MM.1S (cell line): ENCODE measurements around the gene SCYL2.
"Not testable (repeated sequence)": the region's sequence is repeated elsewhere in the genome, so short reads cannot be mapped to it uniquely, and the experiment has no call there.

ENCODE experiments used
- CTCF ChIP-seq: fragments of 300-600 bp; sonication (generic); IDR thresholded peaks from 2 replicates; pipeline ENCODE4 v1.5.1; 2016; ENCODE audit warnings: antibody characterized with exemption, low read length, mixed read lengths
- EZH2phosphoT487 ChIP-seq: fragments of 300-600 bp; sonication (generic); IDR thresholded peaks from 2 replicates; pipeline ENCODE4 v1.6.1; 2018; ENCODE audit warnings: antibody characterized with exemption, low read length

DNA sequence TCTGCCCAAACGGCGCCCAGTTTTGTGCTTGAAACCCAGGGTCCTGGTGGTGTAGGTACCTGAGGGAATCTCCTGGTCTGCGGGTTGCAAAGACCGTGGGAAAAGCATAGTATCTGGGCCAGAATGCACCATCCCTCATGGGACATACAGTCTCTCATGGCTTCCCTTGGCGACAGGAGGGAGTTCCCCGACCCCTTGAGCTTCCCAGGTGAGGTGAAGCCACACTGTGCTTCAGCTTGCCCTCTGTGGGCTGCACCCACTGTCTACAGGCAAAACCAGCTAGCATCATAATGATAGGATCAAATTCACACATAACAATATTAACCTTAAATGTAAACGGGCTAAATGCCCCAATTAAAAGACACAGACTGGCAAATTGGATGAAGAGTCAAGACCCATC lies 37.4 kb downstream of the SCYL2 start:
- TF ChIP-seq CTCF, EZH2phosphoT487: not testable (repeated sequence)
